GM03348 (cell line): ENCODE results near the gene ANGEL2.

Source experiments
- DNase-seq: peaks from one replicate; pipeline ENCODE4 v3.0.0; 2012; ENCODE audit warnings: low spot score

Gene ANGEL2

DNA sequence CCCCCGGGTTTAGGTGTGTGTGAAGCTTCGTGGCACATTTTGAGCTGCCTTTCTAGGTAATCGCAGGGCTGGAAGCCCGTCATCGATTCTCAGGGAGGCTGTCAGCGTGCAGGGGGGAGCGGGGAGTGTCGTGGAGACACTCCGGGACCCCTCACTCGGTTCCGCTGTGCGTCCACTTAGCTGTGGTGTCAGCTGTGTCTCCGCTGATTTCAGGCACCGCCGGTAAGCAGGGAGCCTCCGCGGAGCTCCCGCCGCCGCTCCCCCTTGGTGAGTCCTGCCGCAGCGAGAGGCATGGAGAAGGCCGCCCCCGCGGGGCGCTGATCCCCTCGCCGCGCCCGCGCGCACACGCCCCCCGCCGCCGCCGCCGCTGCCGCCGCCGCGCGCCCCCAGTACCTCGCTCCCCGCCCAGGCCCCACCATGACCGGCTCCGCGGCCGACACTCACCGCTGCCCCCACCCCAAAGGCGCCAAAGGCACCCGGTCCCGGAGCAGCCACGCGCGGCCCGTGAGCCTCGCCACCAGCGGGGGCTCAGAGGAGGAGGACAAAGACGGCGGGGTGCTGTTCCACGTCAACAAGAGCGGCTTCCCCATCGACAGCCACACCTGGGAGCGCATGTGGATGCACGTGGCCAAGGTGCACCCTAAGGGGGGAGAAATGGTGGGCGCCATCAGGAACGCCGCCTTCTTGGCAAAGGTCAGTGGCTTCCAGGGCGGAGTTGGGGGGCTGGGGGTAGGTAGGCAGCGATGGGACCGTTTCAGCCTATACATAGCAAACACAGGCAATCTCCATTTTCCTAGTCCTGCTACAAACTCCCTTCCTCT lies 64.3 kb downstream of the ANGEL2 start:
- peak; percentile 32 for DNase-seq

DNA sequence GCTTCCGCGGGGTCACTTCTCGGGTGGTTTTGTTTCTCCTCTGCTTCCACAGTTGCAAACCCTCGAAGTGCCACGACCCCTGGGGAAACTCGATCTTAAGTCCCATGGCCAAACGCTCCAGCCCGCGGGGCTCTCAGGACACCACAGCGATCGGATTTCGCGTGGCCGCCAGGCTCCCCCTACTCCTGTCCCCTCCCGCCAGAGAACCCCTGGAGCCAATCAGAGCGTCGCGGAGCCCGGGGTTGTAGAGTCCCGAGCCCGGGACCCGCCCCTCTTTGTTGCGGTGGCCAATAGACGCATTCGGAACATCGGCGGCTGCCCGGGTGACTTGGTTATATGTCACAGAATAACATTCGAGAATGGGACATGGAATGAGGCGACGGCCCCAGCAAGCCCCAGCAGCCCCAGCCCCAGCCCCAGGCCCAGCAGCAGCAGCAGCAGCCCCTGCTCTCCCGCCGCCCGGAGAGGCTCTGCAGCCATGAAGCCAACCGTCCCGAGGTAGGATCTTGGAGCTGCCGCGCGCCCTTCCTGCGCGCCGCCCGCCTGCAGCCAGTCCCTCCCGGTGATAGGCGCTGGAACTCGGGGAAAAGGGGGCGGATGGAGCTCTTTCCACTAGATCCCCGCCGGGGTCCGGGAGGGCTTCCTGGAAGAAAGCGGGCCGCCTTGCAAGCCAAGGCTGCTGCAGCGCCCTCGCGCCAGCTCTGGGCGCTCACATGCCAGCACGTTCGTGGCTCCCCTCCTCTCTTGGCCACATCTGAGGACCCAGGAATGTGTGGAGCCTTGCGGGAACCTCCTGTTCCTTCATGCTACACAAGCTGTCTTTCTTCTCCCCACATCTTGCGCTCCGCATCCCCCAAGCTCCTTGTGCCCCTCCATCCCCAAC lies 65.2 kb downstream of the ANGEL2 start, which contains the start of gene VASH2:
TSS of gene VASH2 (plus strand) at position 299 of the 883 bp plus-strand sequence. CDS start 1,002 bp downstream, outside the sequence.
- peak; percentile 93 for DNase-seq

DNA sequence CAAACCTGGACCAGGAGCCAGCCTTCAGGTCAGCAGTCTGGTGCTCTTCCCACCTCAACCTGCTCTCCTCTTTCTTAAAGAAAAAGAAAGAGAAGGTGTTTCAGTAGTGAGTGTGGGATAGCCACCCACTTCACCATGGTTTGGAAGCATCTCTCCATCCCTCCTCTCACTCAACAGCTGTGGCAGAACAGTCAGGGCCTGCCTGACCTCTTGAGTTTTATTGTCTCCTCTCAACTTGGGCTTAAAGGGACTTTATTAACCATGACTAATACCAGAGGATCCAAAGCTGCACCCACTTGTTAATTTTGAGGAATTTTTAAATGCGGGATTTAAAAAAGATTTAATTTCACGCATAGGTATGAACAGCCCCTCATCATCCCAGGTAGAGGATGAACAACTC lies 65.9 kb downstream of the ANGEL2 start:
- DNase-seq: no peak

GRCh38 chr1:212946872-212947271 lies 68.8 kb downstream of the ANGEL2 start:
- no peak for DNase-seq

DNA sequence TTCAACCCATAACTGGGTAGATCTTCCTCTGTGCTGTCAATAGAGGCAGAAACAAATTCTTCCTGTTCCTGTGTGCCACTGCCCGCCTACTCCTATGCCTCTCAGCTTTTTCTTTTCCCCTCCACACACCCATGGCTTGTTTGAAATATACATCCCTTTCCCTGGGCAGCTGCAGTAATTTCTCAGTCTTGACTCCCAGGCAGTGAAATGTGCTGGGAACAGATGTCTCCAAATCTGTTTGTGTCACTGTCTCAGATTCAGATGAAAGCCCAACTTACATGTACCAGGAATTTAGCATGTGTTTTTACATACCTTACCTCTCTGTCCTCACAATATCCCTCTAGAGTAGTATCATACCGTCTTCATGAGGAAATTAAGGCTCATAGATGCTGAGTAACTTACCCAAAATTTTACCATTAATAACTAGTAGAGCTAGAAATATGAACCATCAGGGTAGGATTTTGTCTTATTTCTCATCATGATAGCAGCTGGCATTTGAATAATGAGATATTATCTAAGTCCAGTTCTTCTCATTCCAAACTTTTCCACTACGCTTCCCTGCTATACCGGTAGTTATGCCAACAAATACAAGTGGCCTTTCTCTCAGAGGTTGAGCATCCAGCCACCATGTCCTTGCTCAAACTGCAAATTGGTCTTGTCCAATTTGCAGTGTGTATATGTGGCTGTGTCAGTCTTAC lies 70.1 kb downstream of the ANGEL2 start:
- DNase-seq: no peak

DNA sequence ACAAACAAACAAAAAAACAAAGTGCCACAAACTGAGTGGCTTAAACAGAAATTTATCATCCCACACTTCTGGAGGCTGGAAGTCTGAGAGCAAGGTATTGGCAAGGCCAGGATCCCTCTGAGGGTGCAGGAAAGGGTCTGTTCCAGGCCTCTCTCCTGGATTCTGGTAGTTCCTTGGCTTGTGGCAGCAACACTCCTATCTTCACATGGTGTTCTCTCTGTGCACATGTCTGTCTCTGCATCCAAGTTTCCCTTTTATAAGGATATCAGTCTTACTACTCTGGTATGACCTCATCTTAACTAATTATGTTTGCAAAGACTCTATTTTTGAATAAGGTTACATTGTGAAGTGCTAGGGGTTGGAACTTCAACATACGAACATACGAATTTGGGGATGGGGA lies 70.6 kb downstream of the ANGEL2 start:
- no peak for DNase-seq

DNA sequence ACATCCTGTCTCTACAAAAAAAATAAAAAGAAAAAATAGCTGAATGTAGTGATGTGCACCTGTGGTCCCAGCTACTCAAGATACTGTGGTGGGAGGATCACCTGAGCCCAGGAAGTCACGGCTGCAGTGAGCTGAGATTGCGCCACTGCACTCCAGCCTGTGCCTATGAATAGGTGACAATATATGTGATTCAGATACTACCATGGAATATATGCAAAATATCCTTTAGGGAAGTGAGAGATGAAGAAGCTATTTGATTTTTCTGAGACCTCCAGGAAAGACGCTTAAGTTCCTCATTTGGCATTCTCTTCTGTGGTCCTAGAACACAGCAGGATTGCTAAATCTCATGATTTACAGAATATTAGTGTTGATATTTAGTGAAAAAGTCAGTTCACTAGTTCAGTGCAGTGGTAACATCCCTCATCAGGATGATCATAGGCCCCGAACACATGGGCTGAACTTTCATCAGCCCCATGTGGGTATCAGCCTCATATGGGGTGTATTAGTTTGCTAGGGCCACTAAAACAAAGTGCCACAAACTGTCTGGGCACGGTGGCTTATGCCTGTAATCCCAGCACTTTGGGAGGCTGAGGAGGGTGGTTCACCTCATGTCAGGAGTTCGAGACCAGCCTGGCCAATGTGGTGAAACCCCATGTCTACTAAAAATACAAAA lies 71.3 kb downstream of the ANGEL2 start:
- DNase-seq: no peak

- DNase-seq: no peak
Measured at GRCh38 chr1:212943393-212943710, 72.3 kb downstream of the ANGEL2 start.

GRCh38 chr1:212942679-212943392 lies 72.8 kb downstream of the ANGEL2 start:
- no peak for DNase-seq
